HepG2 (cell line): ENCODE measurements around the gene SH3D21. TPM values are rescaled to one million over a fixed set of nuclear protein-coding genes. Genes with fewer than 3 reads are reported as not detected.

ENCODE experiments used
- CREB1 ChIP-seq, 2 experiments: fragments of 450-650 bp in 1 of 2; IDR thresholded peaks; 2 replicates each; pipeline ENCODE4 v1.6.1; 2016 to 2017; ENCODE audit warnings: control low read depth in 1 of 2, mild to moderate bottlenecking in 1 of 2, missing compliant biosample characterization in 1 of 2, missing genetic modification characterization in 1 of 2
- FOSL2 ChIP-seq: sonication (generic); formaldehyde crosslinking; IDR thresholded peaks from 2 replicates; pipeline ENCODE4 v1.4.0; 2020; ENCODE audit warnings: missing genetic modification reagents
- GATA4 ChIP-seq: sonication (generic); IDR thresholded peaks from 2 replicates; pipeline ENCODE4 v1.6.1; 2016; ENCODE audit warnings: antibody characterized with exemption, low read depth, borderline replicate concordance
- HDAC1 ChIP-seq: sonication (generic); formaldehyde crosslinking; IDR thresholded peaks from 2 replicates; pipeline ENCODE4 v1.5.1; 2020; ENCODE audit warnings: mild to moderate bottlenecking, missing genetic modification reagents
- HIVEP1 ChIP-seq: sonication (generic); formaldehyde crosslinking; IDR thresholded peaks from 2 replicates; pipeline ENCODE4 v1.4.0; 2020; ENCODE audit warnings: mild to moderate bottlenecking, missing genetic modification reagents
- KDM4B ChIP-seq: sonication (generic); formaldehyde crosslinking; IDR thresholded peaks from 2 replicates; pipeline ENCODE4 v1.4.0; 2020; ENCODE audit warnings: missing genetic modification reagents
- KMT2A ChIP-seq: sonication (generic); formaldehyde crosslinking; IDR thresholded peaks from 2 replicates; pipeline ENCODE4 v1.4.0; 2020; ENCODE audit warnings: missing genetic modification reagents
- NR2C2 ChIP-seq: sonication (generic); formaldehyde crosslinking; IDR thresholded peaks from 2 replicates; pipeline ENCODE4 v1.4.0; 2020; ENCODE audit warnings: missing genetic modification reagents, mild to moderate bottlenecking, moderate library complexity, borderline replicate concordance
- SIX1 ChIP-seq: sonication (generic); formaldehyde crosslinking; IDR thresholded peaks from 2 replicates; pipeline ENCODE4 v1.4.0; 2020; ENCODE audit warnings: missing genetic modification reagents, borderline replicate concordance
- SNAPC2 ChIP-seq: sonication (generic); formaldehyde crosslinking; IDR thresholded peaks from 2 replicates; pipeline ENCODE4 v1.8.1; 2022; ENCODE audit warnings: mild to moderate bottlenecking, missing genetic modification reagents
- SOX6 ChIP-seq, 2 experiments: fragments of 450-650 bp in 1 of 2; sonication (generic) in 1 of 2; formaldehyde crosslinking in 1 of 2; IDR thresholded peaks; 2 replicates each; pipeline versions ENCODE4 v1.4.0 to v1.6.1; 2017 to 2020; ENCODE audit warnings: antibody characterized with exemption in 1 of 2, mild to moderate bottlenecking in 1 of 2, missing genetic modification reagents in 1 of 2
- SRSF1 ChIP-seq: fragments of 200-400 bp; formaldehyde crosslinking; optimal IDR thresholded peaks from 2 replicates; pipeline ENCODE3; 2017; ENCODE audit warnings: mild to moderate bottlenecking, low read depth, low read length, moderate library complexity
- ZNF678 ChIP-seq: sonication (generic); formaldehyde crosslinking; IDR thresholded peaks from 2 replicates; pipeline ENCODE4 v1.4.0; 2020; ENCODE audit warnings: mild to moderate bottlenecking, missing genetic modification reagents
- ZNF790 ChIP-seq: sonication (generic); formaldehyde crosslinking; IDR thresholded peaks from 2 replicates; pipeline ENCODE4 v1.8.0; 2022; ENCODE audit warnings: missing genetic modification reagents, mild to moderate bottlenecking, borderline replicate concordance
- polyA plus RNA-seq, 8 experiments: library from polyadenylated mRNA; depleted of rRNA in 3 of 8; stranded (reverse) in 7 of 8; unstranded in 1 of 8; fragments of >200 nt; fragmentation: Illumina TruSeq in 4 of 8; extraction: Trizol in 4 of 8; gene quantifications; 2 replicates each; pipeline versions ENCODE4 v1.2.1 to v1.2.3, GENCODE V29; 2011 to 2016; ENCODE audit warnings: low read depth in 4 of 8, missing spikeins in 1 of 8, mixed read lengths in 1 of 8; ENCODE audit not compliant: insufficient read depth in 1 of 8
- total RNA-seq, 5 experiments: library from RNA; depleted of rRNA; stranded (reverse); fragments of >200 nt; fragmentation: Illumina TruSeq; extraction: Trizol; gene quantifications; 2 replicates each; pipeline ENCODE4 v1.2.3, GENCODE V29; 2016; ENCODE audit warnings: low read depth in 1 of 5
- TF ChIP-seq, protein P1 (sequence below), 2 experiments: IDR thresholded peaks; 2 replicates each; pipeline ENCODE4 v1.6.1; 2011 to 2012; ENCODE audit warnings: low read length in 2 of 2, borderline replicate concordance in 1 of 2, low read depth in 1 of 2, mild to moderate bottlenecking in 1 of 2, moderate library complexity in 1 of 2
- TF ChIP-seq, protein P2 (sequence below): sonication (generic); formaldehyde crosslinking; IDR thresholded peaks from 2 replicates; pipeline ENCODE4 v1.4.0; 2020; ENCODE audit warnings: missing genetic modification reagents, mild to moderate bottlenecking, borderline replicate concordance
- TF ChIP-seq, protein P3 (sequence below): sonication (generic); formaldehyde crosslinking; IDR thresholded peaks from 2 replicates; pipeline ENCODE4 v1.4.0; 2020; ENCODE audit warnings: mild to moderate bottlenecking, missing genetic modification reagents
- TF ChIP-seq, protein P4 (sequence below): conservative IDR thresholded peaks from 2 replicates; pipeline ENCODE4 v1.6.1; 2018; ENCODE audit warnings: missing genetic modification reagents

Gene SH3D21
- total and polyA plus RNA-seq, 2 of the 13 experiments (the other 11 are each of a cell fraction or from before 2014, with no cell fraction given) = 5.1 to 8.6 TPM

DNA sequence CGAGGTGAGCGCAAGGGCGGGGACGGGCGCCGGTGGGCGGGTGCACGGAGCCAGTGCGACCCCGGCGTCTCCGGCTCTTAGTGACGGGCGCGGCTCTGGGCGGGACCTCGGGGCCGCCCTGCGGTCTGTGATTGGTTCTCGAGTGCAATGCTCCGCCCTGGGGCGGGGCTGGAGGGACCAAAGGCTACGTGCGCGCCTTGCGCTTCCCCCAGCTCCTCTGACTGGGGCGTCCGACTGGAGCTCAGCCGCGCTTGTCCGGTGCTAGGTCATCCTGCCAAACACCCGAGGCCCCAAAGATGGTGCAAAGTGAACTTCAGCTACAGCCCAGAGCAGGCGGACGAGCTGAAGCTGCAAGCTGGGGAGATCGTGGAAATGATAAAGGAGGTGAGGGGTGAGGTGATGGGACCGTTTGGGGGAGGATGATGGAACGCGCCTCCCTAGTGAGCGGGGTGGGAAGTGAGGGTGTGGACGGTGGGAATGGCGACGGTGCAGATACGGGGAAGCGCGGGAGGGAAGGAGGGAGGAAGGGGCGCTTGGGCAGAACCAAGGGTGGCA lies 811 bp downstream of the SH3D21 start (continued):
- TF ChIP-seq, protein P1, sequence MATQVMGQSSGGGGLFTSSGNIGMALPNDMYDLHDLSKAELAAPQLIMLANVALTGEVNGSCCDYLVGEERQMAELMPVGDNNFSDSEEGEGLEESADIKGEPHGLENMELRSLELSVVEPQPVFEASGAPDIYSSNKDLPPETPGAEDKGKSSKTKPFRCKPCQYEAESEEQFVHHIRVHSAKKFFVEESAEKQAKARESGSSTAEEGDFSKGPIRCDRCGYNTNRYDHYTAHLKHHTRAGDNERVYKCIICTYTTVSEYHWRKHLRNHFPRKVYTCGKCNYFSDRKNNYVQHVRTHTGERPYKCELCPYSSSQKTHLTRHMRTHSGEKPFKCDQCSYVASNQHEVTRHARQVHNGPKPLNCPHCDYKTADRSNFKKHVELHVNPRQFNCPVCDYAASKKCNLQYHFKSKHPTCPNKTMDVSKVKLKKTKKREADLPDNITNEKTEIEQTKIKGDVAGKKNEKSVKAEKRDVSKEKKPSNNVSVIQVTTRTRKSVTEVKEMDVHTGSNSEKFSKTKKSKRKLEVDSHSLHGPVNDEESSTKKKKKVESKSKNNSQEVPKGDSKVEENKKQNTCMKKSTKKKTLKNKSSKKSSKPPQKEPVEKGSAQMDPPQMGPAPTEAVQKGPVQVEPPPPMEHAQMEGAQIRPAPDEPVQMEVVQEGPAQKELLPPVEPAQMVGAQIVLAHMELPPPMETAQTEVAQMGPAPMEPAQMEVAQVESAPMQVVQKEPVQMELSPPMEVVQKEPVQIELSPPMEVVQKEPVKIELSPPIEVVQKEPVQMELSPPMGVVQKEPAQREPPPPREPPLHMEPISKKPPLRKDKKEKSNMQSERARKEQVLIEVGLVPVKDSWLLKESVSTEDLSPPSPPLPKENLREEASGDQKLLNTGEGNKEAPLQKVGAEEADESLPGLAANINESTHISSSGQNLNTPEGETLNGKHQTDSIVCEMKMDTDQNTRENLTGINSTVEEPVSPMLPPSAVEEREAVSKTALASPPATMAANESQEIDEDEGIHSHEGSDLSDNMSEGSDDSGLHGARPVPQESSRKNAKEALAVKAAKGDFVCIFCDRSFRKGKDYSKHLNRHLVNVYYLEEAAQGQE (IDR thresholded peaks at IDR 0.05; ENCODE audit: borderline replicate concordance in 1 of 2, low read depth in 1 of 2, low read length in 2 of 2) = no peak
- TF ChIP-seq SIX1 (CRISPR knock-in tag) (no peak), ZNF790 (CRISPR knock-in tag) (peak; percentile 8; the same call in 1 of the 2 replicates), NR2C2 (CRISPR knock-in tag) (peak; percentile 56; the same call in 1 of the 2 replicates), KDM4B (CRISPR knock-in tag) (no peak), KMT2A (CRISPR knock-in tag) (0 out of 2 replicates have a peak, but pooled peaks have one; percentile 26), SNAPC2 (CRISPR knock-in tag) (no peak), HIVEP1 (no peak), HDAC1 (CRISPR knock-in tag) (peak; percentile 71; the same call in 1 of the 2 replicates), GATA4 (peak; percentile 90; the same call in 1 of the 2 replicates), FOSL2 (CRISPR knock-in tag) (0 out of 2 replicates have a peak, but pooled peaks have one; percentile 7), SOX6 (IDR thresholded peaks at IDR 0.05) (no peak), SOX6 (CRISPR knock-in tag; IDR thresholded peaks at IDR 0.05) (no peak), SRSF1 (peak; percentile 25), CREB1 (IDR thresholded peaks at IDR 0.05) (peak; percentile 44), CREB1 (CRISPR knock-in tag; IDR thresholded peaks at IDR 0.05) (no peak), ZNF678 (no peak)
- TF ChIP-seq, protein P2, sequence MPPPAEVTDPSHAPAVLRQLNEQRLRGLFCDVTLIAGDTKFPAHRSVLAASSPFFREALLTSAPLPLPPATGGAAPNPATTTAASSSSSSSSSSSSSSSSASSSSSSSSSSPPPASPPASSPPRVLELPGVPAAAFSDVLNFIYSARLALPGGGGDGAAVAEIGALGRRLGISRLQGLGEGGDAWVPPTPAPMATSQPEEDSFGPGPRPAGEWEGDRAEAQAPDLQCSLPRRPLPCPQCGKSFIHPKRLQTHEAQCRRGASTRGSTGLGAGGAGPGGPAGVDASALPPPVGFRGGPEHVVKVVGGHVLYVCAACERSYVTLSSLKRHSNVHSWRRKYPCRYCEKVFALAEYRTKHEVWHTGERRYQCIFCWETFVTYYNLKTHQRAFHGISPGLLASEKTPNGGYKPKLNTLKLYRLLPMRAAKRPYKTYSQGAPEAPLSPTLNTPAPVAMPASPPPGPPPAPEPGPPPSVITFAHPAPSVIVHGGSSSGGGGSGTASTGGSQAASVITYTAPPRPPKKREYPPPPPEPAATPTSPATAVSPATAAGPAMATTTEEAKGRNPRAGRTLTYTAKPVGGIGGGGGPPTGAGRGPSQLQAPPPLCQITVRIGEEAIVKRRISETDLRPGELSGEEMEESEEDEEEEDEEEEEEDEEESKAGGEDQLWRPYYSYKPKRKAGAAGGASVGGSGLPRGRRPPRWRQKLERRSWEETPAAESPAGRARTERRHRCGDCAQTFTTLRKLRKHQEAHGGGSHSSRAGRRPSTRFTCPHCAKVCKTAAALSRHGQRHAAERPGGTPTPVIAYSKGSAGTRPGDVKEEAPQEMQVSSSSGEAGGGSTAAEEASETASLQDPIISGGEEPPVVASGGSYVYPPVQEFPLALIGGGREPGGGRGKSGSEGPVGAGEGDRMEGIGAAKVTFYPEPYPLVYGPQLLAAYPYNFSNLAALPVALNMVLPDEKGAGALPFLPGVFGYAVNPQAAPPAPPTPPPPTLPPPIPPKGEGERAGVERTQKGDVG (CRISPR knock-in tag) = no peak
- TF ChIP-seq, protein P3, sequence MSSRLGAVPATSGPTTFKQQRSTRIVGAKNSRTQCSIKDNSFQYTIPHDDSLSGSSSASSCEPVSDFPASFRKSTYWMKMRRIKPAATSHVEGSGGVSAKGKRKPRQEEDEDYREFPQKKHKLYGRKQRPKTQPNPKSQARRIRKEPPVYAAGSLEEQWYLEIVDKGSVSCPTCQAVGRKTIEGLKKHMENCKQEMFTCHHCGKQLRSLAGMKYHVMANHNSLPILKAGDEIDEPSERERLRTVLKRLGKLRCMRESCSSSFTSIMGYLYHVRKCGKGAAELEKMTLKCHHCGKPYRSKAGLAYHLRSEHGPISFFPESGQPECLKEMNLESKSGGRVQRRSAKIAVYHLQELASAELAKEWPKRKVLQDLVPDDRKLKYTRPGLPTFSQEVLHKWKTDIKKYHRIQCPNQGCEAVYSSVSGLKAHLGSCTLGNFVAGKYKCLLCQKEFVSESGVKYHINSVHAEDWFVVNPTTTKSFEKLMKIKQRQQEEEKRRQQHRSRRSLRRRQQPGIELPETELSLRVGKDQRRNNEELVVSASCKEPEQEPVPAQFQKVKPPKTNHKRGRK (CRISPR knock-in tag) = no peak
- TF ChIP-seq, protein P4, sequence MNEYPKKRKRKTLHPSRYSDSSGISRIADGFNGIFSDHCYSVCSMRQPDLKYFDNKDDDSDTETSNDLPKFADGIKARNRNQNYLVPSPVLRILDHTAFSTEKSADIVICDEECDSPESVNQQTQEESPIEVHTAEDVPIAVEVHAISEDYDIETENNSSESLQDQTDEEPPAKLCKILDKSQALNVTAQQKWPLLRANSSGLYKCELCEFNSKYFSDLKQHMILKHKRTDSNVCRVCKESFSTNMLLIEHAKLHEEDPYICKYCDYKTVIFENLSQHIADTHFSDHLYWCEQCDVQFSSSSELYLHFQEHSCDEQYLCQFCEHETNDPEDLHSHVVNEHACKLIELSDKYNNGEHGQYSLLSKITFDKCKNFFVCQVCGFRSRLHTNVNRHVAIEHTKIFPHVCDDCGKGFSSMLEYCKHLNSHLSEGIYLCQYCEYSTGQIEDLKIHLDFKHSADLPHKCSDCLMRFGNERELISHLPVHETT (CRISPR knock-in tag) = no peak
